LoVo (cell line): ENCODE results near the gene STARD10.
"Not testable (repeated sequence)": the region's sequence is repeated elsewhere in the genome, so short reads cannot be mapped to it uniquely, and the experiment has no call there.

Experiments
- DNase-seq: peaks from one replicate; pipeline ENCODE4 v3.0.0-alpha.2; 2016; ENCODE audit warnings: low spot score

The STARD10 gene, protein sequence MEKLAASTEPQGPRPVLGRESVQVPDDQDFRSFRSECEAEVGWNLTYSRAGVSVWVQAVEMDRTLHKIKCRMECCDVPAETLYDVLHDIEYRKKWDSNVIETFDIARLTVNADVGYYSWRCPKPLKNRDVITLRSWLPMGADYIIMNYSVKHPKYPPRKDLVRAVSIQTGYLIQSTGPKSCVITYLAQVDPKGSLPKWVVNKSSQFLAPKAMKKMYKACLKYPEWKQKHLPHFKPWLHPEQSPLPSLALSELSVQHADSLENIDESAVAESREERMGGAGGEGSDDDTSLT

DNA sequence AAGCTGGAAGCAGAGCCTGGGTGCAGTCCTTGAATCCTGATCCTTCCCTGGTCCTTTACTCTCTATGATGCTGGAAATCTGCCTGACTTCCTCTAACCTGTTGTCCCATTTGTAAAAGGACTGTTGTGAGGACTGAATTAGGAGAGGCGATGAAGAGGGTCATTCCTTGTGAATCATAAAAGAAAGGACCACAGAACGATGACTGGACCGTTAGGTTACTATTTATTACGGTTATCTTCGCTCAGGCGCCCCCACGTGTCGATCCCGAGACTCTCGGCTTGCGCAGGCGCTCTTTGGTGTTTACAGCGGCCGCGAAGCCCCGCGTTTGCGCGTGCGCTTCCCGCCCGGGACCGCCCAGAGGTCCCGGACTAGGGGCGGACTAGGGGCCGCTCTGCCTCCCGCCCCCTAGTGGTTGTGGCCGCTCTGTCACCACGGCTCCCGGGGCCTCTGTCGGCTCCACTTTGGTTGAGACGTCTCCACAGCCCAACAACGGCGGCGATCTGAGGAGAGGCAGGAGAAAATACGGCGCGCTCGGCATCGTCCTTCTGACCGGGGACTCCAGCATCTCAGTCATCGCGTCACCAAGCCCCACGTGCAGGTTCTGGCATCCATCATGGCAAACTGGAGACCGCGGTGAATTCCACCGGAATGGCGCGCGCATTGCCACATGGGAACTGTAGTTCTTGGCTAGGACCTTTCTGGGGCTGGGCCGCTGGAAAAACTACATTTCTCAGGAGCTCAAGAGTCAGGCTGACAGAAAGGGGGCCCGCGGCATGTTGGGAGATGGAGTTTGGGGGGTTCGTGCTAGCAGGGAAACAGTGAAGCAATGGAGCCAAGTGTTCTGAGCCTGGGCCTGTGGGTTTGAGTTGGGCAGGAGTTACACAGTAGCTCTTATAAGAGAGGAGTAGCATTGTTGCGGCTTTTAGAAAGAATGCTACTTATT, at the start of gene STARD10:
Gene STARD10, minus strand, starts transcription at position 623 of the 943 bp plus-strand sequence. CDS start 12,866 bp downstream, outside the sequence.
- DNase-seq = peak; percentile 95

DNA sequence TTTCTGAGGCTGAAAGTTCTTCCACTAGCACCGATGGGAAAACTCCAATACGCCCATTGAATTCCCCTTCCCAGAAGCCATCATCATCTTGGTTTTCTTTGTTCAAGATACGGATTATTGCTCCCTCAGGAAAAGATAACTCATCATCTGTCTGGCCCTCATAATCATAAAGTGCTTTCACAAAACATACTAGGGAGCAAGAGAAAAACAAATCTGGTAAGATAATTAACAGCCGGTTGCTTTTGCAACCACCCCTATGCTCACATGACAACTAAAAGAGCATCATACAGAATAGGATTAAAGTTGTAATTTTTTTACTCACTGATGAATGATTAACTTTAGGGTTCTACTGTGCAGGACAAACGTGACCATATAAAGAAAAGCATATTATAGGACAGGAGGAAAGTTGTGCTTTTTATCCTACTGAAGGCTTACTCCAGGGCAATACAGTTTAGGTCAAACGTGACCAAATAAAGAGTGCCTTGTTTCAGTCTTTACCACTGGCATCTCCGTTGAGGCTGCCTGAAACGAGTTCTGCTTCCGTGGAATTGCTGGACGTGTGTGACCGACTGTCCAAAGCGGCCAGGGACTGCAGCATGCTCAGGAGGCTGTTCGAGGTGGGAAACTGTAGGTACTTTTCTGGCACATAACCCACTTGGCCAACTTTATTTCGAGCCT, 48.9 kb upstream of the STARD10 start:
- DNase-seq = no peak

DNA sequence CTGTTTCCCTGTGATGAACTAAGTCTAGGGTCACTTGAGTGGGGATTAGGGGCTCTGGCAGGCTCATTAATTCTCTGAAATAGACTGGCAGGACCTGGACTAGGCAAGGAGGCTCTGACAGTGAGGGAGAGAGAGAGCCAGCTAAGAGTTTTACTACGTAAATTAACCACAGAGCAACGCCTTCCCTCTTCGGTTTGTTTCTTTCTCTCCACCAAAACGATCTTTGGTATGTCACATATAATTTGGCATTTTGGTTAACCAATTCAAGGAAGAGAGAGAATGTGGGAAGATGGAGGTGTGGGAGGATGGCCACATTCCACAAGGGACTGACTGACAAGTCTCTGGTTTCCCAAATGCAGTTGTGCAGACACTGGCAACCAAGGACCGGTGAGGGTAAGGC, 48.3 kb upstream of the STARD10 start:
- DNase-seq = no peak

DNA sequence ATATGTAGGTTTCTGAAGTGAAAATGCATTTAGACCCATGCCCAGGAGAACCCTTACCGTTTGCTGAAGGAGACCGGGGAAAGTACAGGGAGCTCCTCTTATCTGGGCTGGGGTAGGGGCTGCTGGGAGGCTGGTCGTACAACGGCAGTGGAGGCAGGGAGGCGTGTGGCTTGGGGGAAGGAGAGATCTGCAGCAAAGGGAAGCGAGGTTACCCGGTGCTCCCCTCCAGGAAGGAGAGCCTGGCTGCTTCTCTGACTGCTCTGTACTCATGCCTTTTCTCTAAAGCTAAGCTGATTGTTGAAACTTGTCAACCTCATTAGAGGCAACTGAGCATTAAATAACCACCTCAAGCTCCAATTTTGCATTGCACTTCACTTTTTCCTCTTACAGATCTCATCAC, 47.5 kb upstream of the STARD10 start:
- no peak for DNase-seq

DNA sequence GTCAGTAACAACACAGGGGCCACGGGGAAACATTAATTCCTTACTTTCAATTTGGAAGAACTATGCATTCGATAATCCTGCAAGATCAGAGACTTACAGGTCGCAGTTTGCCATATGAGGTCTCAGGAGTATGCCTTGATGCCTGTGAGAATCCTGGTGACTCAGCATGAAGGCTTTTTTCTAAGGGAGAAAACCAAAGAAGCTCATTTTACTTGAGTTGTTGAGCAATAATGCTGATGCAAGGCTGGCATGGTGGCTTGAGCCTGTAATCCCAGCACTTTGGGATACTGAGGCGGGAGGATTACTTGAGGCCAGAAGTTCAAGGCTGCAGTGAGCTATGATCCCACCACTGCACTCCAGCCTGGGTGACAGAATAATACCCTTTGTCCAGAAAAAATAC, 46.9 kb upstream of the STARD10 start:
- DNase-seq = no peak

DNA sequence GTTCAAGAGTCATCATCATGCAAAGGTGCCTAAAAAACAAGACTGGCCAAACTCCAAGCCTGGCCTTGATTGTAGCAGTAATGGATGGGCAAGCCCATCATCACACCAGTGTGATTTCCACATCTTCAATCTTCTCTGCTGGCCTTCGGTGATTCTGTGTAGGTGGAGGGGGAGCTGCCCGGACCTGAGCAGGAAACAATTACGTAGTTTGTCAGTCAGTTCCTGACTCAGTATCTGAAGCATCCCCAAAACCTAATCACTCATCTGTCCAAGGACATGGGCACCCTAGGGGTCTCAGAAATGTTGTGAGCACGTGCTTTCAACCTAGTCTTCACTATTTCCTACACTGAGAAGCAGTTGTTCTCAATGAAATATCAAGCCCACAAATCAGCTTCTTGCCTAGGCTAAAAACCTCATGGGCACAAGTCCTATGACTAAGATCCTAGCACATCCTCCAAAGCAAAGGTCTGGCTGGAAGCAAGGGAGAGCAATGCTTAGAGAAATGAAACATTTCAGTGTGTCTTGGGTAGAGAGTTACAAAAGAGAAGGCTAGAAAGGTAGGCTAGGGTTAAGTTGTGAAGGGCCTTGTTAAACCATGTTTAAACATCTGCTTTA, 45.0 kb upstream of the STARD10 start:
- DNase-seq = no peak

DNA sequence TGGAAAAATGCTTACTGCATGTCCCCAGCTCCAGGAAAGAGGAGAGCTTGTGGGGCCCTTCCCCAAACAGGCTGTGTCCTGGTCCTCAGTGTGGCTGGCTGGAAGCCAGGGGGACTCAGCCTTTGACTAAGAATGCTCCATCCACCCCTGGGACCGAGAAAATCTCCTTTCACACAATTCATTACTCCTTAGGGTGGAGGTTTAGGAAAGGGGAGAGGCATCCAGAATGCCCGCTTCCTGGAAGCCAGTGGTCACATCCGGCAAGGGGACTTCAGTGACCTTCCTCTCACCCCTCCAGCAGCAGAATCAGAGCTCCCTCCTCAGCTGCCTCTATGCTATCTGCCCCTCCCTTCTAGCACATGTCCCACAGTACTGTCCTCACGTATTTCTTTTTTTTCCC, 42.3 kb upstream of the STARD10 start:
- no peak for DNase-seq

DNA sequence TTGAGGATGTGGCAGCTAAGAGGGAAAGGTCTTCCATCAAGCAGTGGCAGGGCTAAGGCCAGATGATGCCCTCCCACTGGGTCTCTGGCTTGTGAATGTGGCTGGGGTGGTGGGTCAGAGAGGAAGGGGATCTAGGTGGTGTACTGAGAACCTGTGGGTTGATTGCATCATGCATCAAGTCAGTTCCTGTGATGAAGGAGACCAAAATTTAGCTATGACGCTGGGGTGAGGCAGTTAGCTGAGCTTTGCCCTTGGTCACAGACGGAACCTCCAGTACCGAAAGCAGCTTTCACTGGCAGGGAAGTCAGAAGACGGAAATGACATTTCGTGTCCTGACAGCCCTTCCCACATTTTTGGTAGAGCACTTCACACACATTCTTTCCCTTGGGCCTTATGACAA, 41.1 kb upstream of the STARD10 start:
- no peak for DNase-seq

DNA sequence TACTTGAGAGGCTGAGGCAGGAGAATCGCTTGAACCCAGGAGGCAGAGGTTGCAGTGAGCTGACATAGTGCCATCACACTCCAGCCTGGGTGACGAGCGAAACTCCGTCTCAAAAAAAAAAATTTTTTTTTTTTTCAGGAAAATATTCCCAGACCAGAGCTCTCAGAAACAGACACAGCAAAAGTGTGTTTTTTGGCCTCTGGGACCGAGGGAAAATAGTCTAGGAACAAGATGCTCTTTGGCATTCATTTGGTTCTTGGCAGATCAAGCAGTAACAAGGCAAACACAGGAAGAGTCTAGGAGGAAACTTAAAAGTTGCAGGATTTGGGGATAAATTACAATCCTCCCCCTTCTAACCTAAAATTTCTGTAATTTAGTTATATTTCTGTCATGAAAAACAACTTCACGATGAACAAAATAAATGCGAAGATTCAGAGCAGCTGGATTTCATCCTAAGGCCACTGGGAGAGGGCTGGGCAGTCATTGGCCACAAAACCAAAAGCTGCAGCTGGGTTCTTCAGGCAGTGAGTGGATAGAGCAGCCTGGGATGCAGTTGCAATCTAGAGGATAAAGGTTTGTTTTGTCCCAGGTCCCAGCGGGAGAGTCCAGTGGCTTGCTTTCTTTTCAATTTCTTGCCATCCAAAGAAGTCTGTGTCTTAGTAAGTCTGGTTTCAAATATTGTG, 40.1 kb upstream of the STARD10 start:
- DNase-seq = no peak

DNA sequence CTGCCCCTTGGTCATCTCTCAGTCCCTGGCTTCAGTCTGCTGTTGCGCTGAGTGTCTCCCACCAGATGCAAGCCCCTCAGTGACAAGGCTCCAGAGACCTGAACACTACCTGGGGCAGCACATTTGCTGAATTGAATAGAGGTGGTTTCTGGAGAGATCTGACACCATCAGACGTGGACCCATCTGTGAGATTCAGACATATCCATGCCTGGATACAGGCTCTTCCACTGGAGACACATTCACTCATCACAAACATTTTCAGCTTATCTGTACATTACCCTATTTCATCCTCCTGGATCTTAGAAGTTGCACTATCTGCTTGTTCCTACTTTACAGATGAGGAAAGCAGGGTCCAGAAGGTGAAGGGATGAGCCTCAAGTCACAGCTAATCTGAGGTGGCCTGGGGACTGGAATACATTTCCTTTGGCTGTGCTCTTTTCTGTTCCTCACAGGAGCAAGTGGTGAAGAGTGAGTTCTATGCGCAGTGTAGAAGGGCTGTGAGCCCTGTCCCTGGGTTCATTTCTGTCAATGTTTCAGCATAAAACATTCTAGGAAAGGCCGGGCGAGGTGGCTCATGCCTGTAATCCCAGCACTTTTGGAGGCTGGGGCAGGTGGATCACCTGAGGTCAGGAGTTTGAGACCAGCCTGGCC, 39.4 kb upstream of the STARD10 start:
- no peak for DNase-seq

DNA sequence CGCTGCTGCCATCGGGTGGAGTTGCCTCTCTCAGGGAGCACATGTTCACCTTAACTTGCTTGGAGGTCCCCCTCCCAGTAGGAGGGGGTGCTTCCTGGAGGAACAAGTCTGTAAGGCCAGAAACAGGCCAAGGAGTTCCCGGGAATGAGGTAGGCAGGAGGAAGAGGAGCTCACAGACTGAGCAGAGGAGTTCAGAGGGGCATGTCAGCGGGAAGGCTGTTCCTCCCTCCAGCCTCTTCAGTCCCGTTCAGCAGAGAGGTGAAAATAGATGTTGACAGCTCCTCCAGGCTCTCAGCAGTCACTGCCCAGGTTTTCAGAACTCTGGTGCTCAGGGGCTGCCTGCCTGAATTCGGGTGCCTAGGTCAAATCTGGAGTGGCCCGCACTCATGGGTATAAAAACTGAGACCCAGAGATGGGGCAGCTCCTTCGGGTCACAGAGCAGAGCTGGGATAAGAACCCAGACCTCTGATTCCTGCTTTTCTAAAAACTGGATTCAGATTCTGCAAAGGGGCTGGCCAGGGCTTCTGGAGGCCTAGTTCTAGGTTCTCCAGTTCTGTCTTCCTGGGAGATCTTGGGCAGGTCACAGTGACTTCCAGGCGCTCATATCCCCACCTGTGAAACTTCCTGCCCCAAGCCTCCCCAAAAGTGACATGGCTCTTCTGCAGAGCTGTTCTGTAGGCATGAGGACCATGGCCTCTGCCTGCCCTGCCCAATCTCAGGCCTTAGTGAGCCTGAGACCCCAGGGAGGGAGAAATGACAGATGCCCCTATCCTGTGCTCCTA, 38.6 kb upstream of the STARD10 start:
- no peak for DNase-seq

DNA sequence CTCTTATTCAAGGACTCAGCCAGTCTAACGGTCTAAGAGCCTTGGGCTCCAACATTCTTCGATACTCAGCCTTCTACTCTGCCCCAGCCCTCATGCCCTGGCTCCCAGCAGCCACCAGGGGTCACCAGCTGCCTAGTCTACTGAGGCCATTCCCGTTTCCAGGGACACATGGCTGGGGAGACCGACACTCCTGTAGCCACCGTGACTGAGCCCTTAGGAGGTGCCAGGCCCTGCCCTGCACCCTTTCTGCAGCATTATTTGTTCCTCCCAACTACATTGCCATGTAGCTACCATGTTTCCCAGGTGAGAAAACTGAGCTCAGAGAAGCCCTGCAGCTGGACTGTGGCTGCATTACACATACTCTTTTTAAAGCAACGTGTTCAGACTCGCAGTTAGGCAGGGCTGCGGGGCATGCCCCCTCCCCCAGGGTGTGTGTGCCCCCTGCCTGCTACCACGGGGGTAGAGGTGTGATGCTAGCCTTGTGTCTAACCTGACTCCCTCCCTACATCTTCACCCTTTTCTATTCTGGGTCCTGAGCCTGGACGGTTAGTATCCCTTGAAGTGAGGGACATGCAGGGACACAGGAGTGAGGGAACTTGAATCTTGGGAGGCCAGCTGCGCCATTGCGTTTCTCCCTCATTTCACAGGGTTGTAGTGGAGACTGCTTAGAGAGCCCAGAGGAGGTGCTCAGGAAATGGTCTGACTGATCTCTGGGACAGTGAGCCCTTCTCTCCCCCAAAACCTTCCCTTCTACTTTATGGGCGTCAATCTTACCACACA, 37.9 kb upstream of the STARD10 start:
- DNase-seq = peak; percentile 66

DNA sequence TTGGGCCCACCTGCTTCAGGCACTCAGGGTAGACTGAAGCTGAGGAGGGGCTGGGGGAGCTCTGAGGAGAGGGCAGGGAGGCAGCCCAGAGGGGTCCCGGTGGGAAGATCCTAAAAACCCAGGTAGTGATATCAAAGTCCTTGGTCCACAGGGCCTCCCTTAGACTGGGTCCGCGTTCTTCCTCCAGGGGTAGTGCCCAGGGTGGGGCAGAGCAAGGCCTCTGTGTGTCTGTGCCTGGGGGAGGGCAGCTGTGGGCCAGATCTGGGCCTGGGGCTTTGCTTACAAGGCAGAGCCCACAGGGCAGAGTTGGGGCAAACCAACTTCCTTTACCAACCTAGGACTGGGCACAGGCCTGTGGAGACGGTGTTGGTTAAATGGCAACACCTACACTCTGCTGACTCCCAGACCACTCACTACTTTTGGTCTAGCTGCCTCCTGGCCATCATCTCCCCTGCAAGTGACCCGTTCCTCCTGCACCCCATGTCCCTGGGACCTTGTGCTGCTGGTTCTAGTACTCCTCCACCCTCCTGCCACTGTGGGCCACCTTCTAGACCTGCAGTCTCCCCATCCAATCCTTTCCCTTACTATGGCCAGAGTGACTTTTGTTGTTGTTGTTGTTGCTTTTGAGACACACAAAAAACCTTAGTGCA, 36.2 kb upstream of the STARD10 start:
- no peak for DNase-seq

DNA sequence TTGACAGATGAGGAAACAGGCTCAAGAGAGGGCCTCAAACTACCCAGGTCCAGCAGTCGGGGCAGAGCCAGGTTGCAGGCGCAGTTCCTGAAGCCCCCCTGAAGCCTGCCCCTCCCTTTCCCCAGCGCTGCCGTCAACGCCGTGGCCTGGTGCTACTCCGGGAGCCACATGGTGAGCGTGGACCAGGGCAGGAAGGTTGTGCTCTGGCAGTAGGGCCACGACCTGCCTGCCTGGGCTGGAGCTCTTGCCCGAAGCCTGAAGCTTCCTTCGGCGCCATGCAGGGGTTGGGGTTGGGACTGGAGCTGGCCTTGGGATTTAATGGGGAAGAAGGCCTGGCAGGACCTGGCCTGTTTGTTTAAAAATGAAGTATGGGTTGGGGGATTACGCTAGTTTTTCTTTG, 35.3 kb upstream of the STARD10 start:
- no peak for DNase-seq

DNA sequence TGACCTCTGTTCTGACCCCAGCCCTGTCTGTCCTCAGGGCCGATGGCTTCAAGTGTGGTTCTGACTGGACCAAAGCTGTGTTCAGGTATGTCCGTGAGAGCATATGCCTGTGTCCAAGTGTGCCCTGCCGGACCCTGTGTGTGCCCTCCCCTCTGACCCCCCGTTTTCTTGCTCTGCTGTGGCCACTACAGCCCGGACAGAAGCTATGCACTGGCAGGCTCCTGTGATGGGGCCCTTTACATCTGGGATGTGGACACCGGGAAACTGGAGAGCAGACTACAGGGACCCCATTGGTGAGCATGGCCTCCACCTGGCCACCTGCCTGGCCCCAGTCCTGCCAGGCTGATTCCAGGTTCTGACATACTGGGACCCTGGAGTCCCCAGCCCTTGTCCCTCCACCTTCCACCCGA, 34.9 kb upstream of the STARD10 start:
- DNase-seq = no peak

DNA sequence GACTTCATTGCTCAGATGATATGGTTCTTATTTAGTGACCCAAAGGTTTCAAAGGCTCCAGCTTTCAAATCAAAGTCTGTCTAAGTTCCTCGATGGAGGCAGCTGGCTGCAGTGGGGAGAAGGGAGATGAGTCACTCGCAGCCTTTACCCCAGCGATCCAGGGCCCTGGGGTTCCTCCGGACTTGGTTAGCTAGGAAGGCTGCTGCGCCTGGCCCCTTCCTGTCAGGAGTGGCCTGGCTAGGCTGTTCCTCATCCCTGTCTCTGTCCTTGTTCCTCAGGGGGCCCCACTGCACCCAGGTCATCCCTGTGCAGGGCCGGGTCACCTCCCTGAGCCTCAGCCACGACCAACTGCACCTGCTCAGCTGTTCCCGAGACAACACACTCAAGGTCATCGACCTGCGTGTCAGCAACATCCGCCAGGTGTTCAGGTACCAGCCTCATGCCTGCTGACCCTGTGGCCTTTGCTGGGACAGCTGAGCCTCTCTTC, 34.3 kb upstream of the STARD10 start:
- DNase-seq = no peak

DNA sequence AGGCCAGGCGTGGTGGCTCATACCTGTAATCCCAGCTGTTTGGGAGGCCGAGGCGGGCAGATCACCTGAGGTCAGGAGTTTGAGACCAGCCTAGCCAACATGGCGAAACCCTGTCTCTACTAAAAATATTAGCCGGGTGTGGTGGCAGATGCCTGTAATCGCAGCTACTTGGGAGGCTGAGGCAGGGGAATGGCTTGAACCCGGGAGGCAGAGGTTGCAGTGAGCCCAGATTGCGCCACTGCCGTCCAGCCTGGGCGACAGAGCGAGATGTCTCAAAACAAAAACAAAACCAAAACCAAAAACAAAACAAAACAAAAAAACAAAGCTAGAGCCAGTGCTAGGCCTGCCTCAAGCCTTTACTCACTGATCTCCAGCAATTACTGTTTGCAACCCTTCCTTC, 33.8 kb upstream of the STARD10 start:
- not testable (repeated sequence) for DNase-seq

DNA sequence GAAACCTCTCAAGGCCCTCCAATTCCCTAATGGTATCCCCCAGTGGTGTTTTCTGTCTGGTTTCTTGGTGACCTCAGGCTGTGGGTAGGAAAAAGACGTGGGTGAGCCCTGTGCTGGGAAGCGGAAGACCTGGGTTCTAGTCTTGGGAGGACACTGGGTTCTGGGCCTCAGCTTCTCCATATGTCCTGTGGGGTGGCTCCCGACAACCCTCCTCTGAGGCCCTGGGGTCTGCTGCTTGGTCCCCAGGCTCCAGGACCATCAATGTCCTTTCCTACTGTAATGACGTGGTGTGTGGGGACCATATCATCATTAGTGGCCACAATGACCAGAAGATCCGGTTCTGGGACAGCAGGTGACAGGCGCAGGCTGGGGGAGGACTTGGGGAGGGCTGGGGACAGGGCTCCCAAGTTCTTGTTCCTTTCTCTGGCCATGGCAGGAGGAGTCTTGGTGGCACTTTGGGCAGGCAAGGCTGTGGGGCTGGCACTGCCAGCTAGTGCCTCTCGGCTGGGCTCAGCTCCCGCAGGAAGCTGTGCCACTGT, 33.2 kb upstream of the STARD10 start:
- DNase-seq = no peak
